ENCODE data around the gene PC. TPM values are rescaled to one million over a fixed set of nuclear protein-coding genes. Genes with fewer than 3 reads are reported as not detected.

The PC gene
- total and polyA plus RNA-seq, 9 donors: 4.2 to 27.5 (median 14.7) TPM

DNA sequence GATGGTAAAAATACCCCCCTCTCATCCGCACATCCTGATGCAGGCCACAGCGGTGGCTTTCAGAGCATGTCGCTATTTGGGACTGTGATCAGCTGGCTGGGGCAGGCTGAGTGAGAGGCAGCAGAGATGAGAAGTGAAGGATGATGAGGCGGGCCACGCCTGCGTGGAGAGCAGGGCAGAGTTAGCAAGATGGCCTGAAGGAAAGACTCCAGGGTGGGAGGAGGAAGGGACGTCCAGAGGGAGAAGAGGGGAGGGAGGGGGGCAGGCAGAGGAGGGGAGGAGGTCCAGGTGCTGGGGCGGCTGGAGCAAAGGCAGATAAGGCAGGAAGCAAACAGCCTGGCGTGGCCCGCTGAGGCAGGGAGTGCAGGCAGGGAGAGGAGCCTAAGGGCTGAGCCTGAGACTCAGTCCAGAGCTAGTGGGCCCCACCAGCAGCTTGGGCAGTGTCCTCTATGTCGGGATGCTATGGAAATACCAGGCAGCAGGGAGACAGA is 72.2 kb downstream of the PC start:
- intact Hi-C loops (cut with DNase I): no loop called here
- H3K9me3 ChIP-seq: no peaks in the 10 kb centered on the region
- 59 to 63% (median 62%) methylated on average over 11 of the region's 11 CpGs for WGBS, 3 donors

DNA sequence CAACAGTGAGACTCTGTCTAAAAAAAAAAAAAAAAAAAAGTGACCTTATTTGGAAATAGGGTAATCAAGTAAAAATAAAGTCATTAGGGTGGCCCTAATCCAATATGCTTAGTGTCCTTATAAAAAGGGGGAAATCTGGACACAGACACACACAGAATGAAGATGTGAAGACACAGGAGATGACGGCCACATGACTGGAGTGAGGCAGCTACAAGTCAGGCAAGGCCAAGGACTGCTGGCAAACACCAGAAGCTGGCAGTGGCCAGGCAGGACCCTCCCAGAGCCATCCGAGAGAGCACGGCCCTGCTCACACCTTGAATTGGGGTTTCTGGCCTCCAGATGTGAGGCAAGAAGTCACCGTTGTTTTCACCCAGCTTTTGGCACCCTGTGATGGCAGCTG is 72.7 kb downstream of the PC start:
- WGBS, 3 donors: 76 to 85% (median 77%) methylated on average over 4 of the region's 4 CpGs
- TF ChIP-seq POLR2A (IDR thresholded peaks at IDR 0.05) (no peak), EP300 (IDR thresholded peaks at IDR 0.05) (no peak)
- TF ChIP-seq, protein P1, sequence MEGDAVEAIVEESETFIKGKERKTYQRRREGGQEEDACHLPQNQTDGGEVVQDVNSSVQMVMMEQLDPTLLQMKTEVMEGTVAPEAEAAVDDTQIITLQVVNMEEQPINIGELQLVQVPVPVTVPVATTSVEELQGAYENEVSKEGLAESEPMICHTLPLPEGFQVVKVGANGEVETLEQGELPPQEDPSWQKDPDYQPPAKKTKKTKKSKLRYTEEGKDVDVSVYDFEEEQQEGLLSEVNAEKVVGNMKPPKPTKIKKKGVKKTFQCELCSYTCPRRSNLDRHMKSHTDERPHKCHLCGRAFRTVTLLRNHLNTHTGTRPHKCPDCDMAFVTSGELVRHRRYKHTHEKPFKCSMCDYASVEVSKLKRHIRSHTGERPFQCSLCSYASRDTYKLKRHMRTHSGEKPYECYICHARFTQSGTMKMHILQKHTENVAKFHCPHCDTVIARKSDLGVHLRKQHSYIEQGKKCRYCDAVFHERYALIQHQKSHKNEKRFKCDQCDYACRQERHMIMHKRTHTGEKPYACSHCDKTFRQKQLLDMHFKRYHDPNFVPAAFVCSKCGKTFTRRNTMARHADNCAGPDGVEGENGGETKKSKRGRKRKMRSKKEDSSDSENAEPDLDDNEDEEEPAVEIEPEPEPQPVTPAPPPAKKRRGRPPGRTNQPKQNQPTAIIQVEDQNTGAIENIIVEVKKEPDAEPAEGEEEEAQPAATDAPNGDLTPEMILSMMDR (IDR thresholded peaks at IDR 0.05): no peak
- Histone ChIP-seq H3K27ac (no peak overlapping the region), H3K27me3 (no peaks in the 10 kb centered on the region), H3K36me3 (no peaks in the 10 kb centered on the region), H3K9me3 (no peaks in the 10 kb centered on the region), H3K4me3 (no peak overlapping the region), H3K4me1 (ENCODE audit: insufficient read depth) (peaks cover 7% of the 10 kb centered on the region)
- no peak for DNase-seq
- intact Hi-C loops (cut with DNase I): no loop called here

More for the DNA sequence above, 72.2 kb downstream of the PC start:
- Histone ChIP-seq H3K27ac (no peak overlapping the region), H3K4me3 (no peak overlapping the region), H3K27me3 (no peaks in the 10 kb centered on the region), H3K4me1 (ENCODE audit: insufficient read depth) (peaks cover 7% of the 10 kb centered on the region), H3K36me3 (no peaks in the 10 kb centered on the region)
- TF ChIP-seq EP300 (IDR thresholded peaks at IDR 0.05): no peak
- TF ChIP-seq, protein P1 (IDR thresholded peaks at IDR 0.05): no peak
- TF ChIP-seq POLR2A (IDR thresholded peaks at IDR 0.05): no peak
- DNase-seq: no peak

DNA sequence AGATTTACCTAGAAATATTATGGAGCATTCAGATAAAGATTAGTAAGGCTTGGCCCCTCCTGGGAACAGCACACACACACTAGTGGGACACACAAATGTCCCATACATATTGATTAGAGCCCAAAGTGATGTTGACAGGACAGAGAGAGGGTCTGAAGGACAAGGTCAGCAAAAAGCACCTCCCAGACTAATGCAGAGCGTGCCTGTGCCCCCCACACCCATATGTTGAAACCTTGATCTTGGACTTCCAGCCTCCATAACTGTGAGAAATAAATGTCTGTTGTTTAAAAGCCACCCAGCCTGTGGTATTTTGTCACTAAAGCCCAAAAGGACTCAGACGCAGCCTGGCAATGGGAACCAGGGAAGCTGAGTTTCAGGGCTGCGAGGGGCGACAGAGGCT is 73.7 kb downstream of the PC start:
- H3K4me1 ChIP-seq (ENCODE audit: insufficient read depth): peaks cover 7% of the 10 kb centered on the region
- H3K9me3 ChIP-seq: no peaks in the 10 kb centered on the region
- H3K36me3 ChIP-seq: no peaks in the 10 kb centered on the region
- no peak overlapping the region for H3K27ac ChIP-seq
- intact Hi-C loops (cut with DNase I): no loop called here
- no peak overlapping the region for H3K4me3 ChIP-seq
- DNase-seq: no peak
- WGBS, 3 donors: 95 to 97% (median 97%) methylated on average over 4 of the region's 4 CpGs
- H3K27me3 ChIP-seq: no peaks in the 10 kb centered on the region
- TF ChIP-seq EP300 (IDR thresholded peaks at IDR 0.05) (no peak), POLR2A (IDR thresholded peaks at IDR 0.05) (no peak)
- TF ChIP-seq, protein P1 (IDR thresholded peaks at IDR 0.05): no peak

DNA sequence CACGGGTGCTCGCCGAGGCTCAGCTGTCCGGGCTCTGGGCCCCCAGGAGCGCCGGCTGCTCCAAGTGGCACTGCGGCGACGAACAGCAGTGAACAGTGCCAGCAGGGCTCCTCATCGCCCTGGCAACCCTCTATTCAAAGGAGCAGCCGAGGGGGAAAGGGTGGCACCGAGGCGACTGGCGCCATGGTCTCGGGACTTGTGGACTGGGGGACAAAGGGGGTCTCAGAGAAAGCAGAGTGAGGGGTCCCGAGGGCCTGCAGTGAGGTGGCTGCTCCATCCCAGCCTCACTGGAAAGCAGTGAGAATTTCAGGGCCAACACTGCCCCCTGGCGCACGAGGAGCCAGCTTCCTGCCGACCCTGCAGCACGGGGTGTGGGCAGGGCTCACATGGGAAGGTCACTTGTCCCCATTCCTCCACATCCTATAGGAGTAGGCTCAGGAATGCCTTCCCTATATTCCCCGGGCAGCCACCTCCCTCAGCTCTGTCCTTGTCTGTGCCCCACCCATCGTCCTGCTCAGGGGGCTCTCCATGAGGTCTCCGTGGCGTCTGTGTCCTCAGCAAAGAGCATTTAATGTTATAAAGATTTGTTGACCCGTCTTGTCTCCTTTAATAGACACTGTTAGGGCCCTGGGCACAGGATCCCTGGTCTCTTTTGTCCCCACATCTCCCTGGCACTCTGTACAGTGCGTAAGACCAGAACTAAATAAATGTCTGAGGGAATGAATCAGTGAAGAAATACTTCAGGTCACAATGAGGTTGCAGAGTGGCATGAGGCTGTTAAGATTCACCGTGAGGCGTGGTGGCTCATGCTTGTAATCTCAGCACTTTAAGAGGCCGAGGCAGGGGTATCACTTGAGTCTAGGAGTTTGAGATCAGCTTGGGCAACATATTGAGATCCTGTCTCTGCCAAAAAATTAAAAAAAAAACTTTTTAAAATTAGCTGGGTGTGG is 74.9 kb downstream of the PC start:
- DNase-seq: peak in 1 of 5 donors; percentile 42
- no peak overlapping the region for H3K27ac ChIP-seq
- no peak for TF ChIP-seq POLR2A (IDR thresholded peaks at IDR 0.05)
- TF ChIP-seq EP300 (IDR thresholded peaks at IDR 0.05): no peak
- TF ChIP-seq, protein P1 (IDR thresholded peaks at IDR 0.05): no peak
- no peaks in the 10 kb centered on the region for H3K27me3 ChIP-seq
- no peaks in the 10 kb centered on the region for H3K9me3 ChIP-seq
- no peaks in the 10 kb centered on the region for H3K36me3 ChIP-seq
- H3K4me1 ChIP-seq (ENCODE audit: insufficient read depth): peaks cover 7% of the 10 kb centered on the region
- intact Hi-C loops (cut with DNase I): no loop called here
- 61 to 71% (median 66%) methylated on average over 29 of the region's 29 CpGs for WGBS, 3 donors
- no peak overlapping the region for H3K4me3 ChIP-seq

Measured in ovary (tissue), 9 donors.